LNCAP (cell line): ENCODE results near the gene TUBGCP3.

ENCODE experiments used
- TF ChIP-seq, protein P1 (sequence below): fragments of 450-650 bp; IDR thresholded peaks from 2 replicates; pipeline ENCODE4 v1.5.1; 2017; ENCODE audit warnings: mild to moderate bottlenecking

TUBGCP3 gene

DNA sequence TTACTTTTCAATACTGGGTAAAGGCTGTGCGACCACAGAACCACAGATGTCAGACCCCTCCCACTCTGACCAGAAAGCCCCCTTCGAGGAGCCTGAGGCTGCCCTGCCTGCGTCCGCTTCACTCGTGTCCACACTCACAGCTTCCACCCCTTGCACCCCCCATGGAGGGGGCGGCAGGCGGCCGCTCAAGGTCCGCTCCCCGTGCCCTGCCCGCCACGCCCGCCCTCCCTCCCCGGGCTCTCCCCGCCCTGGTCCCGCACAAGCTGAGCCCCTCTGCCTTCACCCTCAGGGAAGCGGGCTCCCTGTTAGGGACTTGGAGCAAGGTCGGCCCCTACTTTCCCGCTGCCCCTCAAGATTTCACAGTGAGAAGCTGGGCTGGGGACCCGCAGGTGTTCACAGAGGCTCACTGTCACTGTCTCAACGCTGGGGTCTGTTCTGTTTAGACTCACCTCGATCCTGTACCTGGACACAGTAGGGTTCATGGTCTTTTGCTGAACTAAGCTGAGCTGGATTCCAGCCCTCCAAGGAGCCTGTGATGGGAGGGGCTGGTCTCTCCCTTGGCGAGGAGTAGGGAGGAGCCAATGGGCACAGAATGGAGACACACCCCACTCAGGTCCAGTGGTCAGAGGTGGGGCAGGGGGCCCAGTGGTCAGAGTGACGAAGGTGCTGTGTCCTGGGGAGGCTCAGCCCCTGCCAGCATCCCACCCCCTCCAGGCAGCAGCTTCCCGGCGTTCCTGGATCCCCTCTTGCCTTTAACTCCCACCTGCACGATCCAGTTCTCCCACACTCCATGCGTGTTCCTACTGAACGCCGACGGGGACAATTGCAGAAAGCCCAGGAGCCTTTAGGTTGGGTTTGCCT, 142.3 kb downstream of the TUBGCP3 start:
- TF ChIP-seq, protein P1, sequence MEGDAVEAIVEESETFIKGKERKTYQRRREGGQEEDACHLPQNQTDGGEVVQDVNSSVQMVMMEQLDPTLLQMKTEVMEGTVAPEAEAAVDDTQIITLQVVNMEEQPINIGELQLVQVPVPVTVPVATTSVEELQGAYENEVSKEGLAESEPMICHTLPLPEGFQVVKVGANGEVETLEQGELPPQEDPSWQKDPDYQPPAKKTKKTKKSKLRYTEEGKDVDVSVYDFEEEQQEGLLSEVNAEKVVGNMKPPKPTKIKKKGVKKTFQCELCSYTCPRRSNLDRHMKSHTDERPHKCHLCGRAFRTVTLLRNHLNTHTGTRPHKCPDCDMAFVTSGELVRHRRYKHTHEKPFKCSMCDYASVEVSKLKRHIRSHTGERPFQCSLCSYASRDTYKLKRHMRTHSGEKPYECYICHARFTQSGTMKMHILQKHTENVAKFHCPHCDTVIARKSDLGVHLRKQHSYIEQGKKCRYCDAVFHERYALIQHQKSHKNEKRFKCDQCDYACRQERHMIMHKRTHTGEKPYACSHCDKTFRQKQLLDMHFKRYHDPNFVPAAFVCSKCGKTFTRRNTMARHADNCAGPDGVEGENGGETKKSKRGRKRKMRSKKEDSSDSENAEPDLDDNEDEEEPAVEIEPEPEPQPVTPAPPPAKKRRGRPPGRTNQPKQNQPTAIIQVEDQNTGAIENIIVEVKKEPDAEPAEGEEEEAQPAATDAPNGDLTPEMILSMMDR = no peak

DNA sequence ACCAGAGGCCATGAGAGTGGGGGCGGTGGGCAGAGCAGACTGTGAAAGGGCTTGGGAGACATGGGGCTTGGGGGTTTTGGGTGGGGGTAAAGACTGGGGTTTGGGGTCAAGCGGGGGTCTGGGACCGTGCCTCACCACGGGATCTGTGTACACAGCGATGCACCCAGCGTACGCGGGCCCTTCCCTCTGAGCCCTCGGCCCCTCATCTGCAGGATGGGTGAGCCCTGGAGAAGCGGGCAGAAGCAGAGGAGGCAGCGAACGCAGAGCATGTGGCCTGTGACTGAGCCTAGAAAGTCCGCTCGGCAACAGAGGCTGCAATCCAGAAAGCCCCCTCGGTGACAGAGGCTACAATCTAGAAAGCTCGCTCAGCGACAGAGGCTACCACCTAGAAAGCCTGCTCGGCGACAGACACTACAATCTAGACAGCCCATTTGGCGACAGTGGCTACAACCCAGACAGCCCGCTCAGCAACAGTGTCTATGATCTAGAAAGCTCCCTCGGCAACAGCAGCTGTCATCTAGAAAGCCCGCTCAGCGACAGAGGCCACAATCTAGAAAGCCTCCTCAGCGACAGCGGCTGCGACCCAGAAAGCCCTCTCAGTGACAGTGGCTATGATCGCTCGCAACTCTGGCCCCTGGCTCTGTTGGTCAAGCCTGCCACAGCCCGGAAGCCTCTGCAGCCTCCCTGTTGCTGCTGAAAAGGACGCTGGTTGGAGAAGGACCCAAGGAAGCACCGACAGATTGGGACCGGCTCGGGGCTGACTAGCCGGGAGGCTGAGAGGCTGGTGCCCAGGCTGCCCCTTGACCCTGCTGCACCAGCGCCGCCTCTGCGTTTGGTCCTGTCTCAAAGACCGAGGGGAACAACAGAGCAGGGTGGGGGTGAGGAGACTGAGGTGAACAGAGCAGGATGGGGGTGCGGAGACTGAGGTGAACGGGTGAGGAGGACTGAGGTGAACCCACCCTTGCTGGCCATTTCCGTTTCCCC, 143.2 kb downstream of the TUBGCP3 start:
- TF ChIP-seq, protein P1 = no peak

DNA sequence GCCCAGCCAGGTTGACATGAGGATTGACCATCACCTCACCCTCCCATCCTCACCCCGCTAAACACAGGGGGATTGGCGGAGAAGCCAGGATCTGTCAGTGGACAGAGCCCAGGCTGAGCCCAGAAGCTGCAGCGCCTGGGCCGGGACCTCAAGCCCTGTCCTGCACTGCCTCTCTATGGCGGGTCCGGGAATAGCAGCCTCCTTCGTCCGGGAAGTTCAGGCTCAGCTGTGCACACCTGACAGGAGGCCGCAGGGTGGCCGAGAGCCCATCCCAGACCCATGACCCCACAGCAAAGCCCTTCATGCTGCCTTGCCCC, 144.0 kb downstream of the TUBGCP3 start:
- TF ChIP-seq, protein P1 = peak; percentile 71

DNA sequence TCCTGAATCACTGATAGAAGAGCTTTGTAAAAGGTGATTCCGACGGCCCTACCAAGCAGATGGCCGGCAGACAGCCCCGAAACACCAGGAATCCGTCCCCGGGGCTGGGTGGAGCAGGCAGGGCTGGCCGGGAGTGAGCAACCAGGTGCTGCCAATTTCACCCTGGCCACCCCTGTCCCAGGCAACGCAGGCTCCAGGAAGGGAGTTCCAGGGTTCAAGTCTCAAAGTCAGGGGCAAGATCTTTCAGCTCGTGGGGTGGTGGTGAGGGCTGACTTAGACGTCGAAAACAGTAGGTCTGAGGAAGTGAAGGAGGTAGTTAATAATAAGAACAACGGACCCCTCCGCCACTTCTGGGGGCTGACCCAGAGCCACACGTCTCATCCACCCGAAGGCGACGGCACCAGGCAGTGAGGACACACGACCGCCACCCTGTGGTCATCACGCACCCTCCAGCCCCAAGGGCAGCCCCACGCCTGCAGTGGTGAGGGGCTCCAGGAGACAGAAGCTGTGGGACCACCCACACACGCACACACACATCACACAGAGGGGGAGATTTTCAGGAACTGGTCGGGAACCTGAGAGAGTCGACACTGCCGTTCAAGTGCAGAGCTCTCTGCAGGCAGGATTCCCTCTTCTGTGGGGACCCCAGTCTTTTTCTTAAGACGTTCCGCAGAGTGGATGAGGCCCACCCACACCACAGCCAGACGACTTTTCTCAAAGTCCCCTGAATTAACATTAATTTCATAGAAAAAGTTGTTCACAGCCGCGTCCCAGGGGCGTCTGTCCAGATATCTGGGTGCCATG, 144.6 kb downstream of the TUBGCP3 start:
- TF ChIP-seq, protein P1 = 0 out of 2 replicates have a peak, but pooled peaks have one; percentile 29

DNA sequence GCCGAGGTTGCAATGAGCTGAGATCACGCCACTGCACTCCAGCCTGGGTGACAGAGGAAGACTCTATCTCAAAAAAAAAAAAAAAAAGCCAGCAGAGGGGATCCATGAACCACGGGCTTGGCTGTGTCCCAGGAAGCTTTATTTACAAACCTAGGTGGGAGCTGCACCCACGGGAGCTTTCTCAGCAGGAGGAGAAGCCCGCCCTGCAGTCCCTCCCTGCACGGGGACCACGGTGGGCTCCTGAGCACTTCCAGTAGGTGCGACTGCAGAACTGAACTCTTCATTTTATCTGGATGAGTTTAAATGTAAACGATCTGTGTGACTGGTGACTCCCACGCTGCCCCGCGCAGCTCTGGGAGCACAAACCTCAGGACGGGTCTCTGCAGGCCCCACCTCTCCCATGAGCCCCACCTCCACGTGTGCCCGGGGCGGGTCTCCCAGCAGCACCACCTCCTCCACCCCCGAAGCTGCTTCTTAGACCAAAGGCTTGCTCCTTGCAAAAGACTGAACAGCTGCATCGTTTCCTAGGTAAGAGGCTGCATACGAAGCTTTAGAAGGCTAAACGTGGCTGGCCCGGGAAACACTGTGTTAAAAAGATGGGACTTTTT, 145.4 kb downstream of the TUBGCP3 start:
- TF ChIP-seq, protein P1 = no peak

DNA sequence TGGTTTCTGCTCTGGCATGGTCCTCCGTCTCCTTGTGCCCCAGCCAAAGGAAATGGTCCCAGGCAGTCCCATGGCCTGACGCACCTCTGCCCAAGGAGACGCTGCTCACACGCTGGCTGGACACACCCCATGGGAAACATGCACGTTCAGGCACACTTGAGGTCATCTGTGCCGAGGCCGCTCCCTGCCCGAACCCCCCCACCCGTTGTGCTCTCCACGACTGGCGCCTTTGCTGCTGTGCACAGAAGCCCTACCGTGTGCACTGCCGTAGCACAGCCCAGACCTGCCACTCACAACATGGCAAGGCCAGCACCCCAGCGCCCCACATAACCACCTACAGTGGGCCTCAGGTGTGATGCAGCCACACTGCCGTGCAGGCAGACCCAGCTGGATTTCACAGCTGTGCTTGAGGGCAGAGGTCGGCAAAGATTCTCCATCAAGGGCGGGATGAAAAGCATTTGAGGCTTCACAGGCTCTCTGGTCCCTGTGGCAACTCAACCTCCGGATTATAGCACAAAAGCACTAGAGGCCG, 146.1 kb downstream of the TUBGCP3 start:
- TF ChIP-seq, protein P1 = no peak
